Measurements from ENCODE around the gene PIGM. TPM values are rescaled to one million over a fixed set of nuclear protein-coding genes. Genes with fewer than 3 reads are reported as not detected.

The PIGM gene
- total and polyA plus RNA-seq, 2 of the 13 experiments (the other 11 are each of a cell fraction or from before 2014, with no cell fraction given) = 3.4 to 4.6 TPM

GRCh38 chr1:160064164-160064563, 32.4 kb upstream of the PIGM start:
- Histone ChIP-seq H3K9me3 (ENCODE audit: low read length) (no peaks in the 10 kb centered on the region), H3K4me2 (ENCODE audit: low read depth, low read length) (no peak overlapping the region), H4K20me1 (ENCODE audit: insufficient read depth, low read length) (no peaks in the 10 kb centered on the region), H2AFZ (ENCODE audit: low read length) (no peak overlapping the region), H3K36me3 (replicated peaks in 1 of 2; ENCODE audit: control insufficient read depth in 1 of 2, insufficient read depth in 2 of 2, low read length in 2 of 2) (no peaks in the 10 kb centered on the region), H3K4me3 (replicated peaks in 1 of 3; ENCODE audit: insufficient read depth in 1 of 3, low read depth in 2 of 3, low read length in 3 of 3) (no peak overlapping the region), H3K9ac (ENCODE audit: insufficient read depth, low read depth, low read length) (no peak overlapping the region), H3K27ac (ENCODE audit: extremely low read length, insufficient read depth, low read length) (no peak overlapping the region), H3K4me1 (ENCODE audit: insufficient read depth, low read length) (peaks cover 86% of the 10 kb centered on the region), H3K79me2 (ENCODE audit: insufficient read depth, low read length) (no peaks in the 10 kb centered on the region), H3K27me3 (ENCODE audit: control insufficient read depth in 1 of 2, insufficient read depth in 2 of 2, low read length in 2 of 2) (no peaks in the 10 kb centered on the region)
- ATAC-seq = no peak
- no peak for DNase-seq (ENCODE audit: low spot score)
- WGBS (ENCODE audit: low lambda C conversion rate) = 95% methylated on average over 3 of the region's 3 CpGs
- CTCF ChIA-PET (ENCODE audit: low intra/inter-chr PET ratio, low total read pairs) = no interaction called here
- intact Hi-C loops (cut with micrococcal nuclease; ENCODE audit: unreplicated experiment) (no loop called here), in situ Hi-C loops (cut with HindIII; ENCODE audit: extremely low pct_ligation_motif_present, low pct_unique_long_range_greater_than_20kb) (no loop called here)
- POLR2A ChIA-PET = interaction anchor here (3.0 kb wide), 1 partner anchor 10 kb away, joined by 15 read pairs; no protein-coding TSS in a partner anchor
- BruUV-seq (replicated peaks) = no TSS peak
- TF ChIP-seq TRAFD1 (CRISPR knock-in tag; IDR thresholded peaks at IDR 0.05; ENCODE audit: borderline replicate concordance) (no peak), JUND (CRISPR knock-in tag; IDR thresholded peaks at IDR 0.05) (no peak), HINFP (CRISPR knock-in tag; IDR thresholded peaks at IDR 0.05; ENCODE audit: low read depth) (no peak), ATF1 (CRISPR knock-in tag; IDR thresholded peaks at IDR 0.05) (no peak), CEBPB (IDR thresholded peaks at IDR 0.05; ENCODE audit: borderline replicate concordance, low read depth, low read length) (peak; percentile 53), ZNF12 (CRISPR knock-in tag; IDR thresholded peaks at IDR 0.05) (no peak)
- FAIRE-seq = no peak
